IMR-90 (cell line): ENCODE data around the gene KLHL14. TPM values are rescaled to one million over a fixed set of nuclear protein-coding genes. Genes with fewer than 3 reads are reported as not detected.

ENCODE experiments used
- ATAC-seq: fragments of 200-7000 bp; cut with Tn5 transposase; 2 replicates; pipeline ENCODE4 v1.9.1; 2020; ENCODE audit warnings: low read depth, mild to moderate bottlenecking, moderate library complexity
- BruUV-seq: library from RNA; stranded (reverse); fragments of 400-500 nt; replicated peaks from 2 replicates; lab custom pipeline; 2021; lab: Mats Ljungman, UMichigan
- CTCF ChIA-PET: fragments of 300-600 bp; formaldehyde crosslinking; extraction: SDS; loops from one replicate; lab custom pipeline; 2021; ENCODE audit warnings: antibody characterized with exemption; lab: Yijun Ruan, JAX
- POLR2A ChIA-PET: fragments of 300-600 bp; sonication (Branson Sonifier 250); formaldehyde crosslinking; loops from one replicate; lab custom pipeline; 2022; ENCODE audit warnings: antibody characterized with exemption; ENCODE audit not compliant: unreplicated experiment; lab: Charles Lee
- DNase-seq: peaks from one replicate; pipeline ENCODE4 v3.0.0; 2013
- H2AFZ ChIP-seq: replicated peaks from 2 replicates; pipeline ENCODE3; 2013; ENCODE audit warnings: low read length, mild to moderate bottlenecking; ENCODE audit not compliant: poor library complexity
- H2AK5ac ChIP-seq: 2 replicates; pipeline ENCODE4 v1.6.1; 2013; ENCODE audit warnings: low read depth, low read length, inconsistent platforms
- H2AK9ac ChIP-seq: replicated peaks from 2 replicates; pipeline ENCODE3; 2013; ENCODE audit warnings: mild to moderate bottlenecking, low read depth, low read length, moderate library complexity; ENCODE audit not compliant: poor library complexity
- H2BK120ac ChIP-seq: 2 replicates; pipeline ENCODE4 v1.6.1; 2013; ENCODE audit warnings: low read depth, low read length, inconsistent platforms
- H2BK15ac ChIP-seq: 3 replicates; pipeline ENCODE4 v1.6.1; 2013; ENCODE audit warnings: low read depth, low read length, inconsistent platforms
- H2BK20ac ChIP-seq: 2 replicates; pipeline ENCODE4 v1.6.1; 2013; ENCODE audit warnings: low read depth, mild to moderate bottlenecking, inconsistent platforms, low read length, moderate library complexity
- H2BK5ac ChIP-seq: 2 replicates; pipeline ENCODE4 v1.6.1; 2013; ENCODE audit warnings: mild to moderate bottlenecking, low read depth, low read length, inconsistent platforms; ENCODE audit not compliant: poor library complexity, severe bottlenecking
- H3K14ac ChIP-seq: replicated peaks from 2 replicates; pipeline ENCODE4 v1.6.1; 2013; ENCODE audit warnings: low read depth, low read length, inconsistent platforms
- H3K18ac ChIP-seq: 2 replicates; pipeline ENCODE4 v1.6.1; 2013; ENCODE audit warnings: low read depth, low read length, control low read depth
- H3K23ac ChIP-seq: 2 replicates; pipeline ENCODE4 v1.6.1; 2013; ENCODE audit warnings: low read depth, low read length, inconsistent platforms
- H3K27ac ChIP-seq: 2 replicates; pipeline ENCODE4 v1.5.1; 2013; ENCODE audit warnings: mild to moderate bottlenecking, control low read depth, low read length; ENCODE audit not compliant: insufficient read depth
- H3K27me3 ChIP-seq: 2 replicates; pipeline ENCODE4 v1.6.1; 2013; ENCODE audit warnings: low read length; ENCODE audit not compliant: control insufficient read depth, insufficient read depth
- H3K36me3 ChIP-seq: 2 replicates; pipeline ENCODE4 v1.6.1; 2013; ENCODE audit warnings: low read length, mixed read lengths; ENCODE audit not compliant: control insufficient read depth, insufficient read depth
- H3K4ac ChIP-seq: 2 replicates; pipeline ENCODE4 v1.6.1; 2013; ENCODE audit warnings: low read depth, low read length, inconsistent platforms
- H3K4me1 ChIP-seq: 2 replicates; pipeline ENCODE4 v1.6.1; 2013; ENCODE audit warnings: low read length, mixed read lengths; ENCODE audit not compliant: control insufficient read depth, insufficient read depth
- H3K4me2 ChIP-seq: 2 replicates; pipeline ENCODE4 v1.6.1; 2013; ENCODE audit warnings: low read depth, mild to moderate bottlenecking, control low read depth, low read length, moderate library complexity
- H3K4me3 ChIP-seq: 2 replicates; pipeline ENCODE4 v1.5.1; 2013; ENCODE audit warnings: low read depth, mild to moderate bottlenecking, control low read depth, low read length, moderate library complexity; ENCODE audit not compliant: insufficient read depth
- H3K56ac ChIP-seq: 2 replicates; pipeline ENCODE4 v1.6.1; 2013; ENCODE audit warnings: low read length, inconsistent platforms; ENCODE audit not compliant: insufficient read depth; ENCODE audit errors: extremely low read depth
- H3K79me1 ChIP-seq, 2 experiments: 2 replicates each; pipeline ENCODE4 v1.6.1; 2013; ENCODE audit warnings: low read length in 2 of 2, inconsistent platforms in 1 of 2, low read depth in 1 of 2
- H3K9ac ChIP-seq: 2 replicates; pipeline ENCODE4 v1.6.1; 2013; ENCODE audit warnings: low read depth, low read length, control low read depth
- H3K9me1 ChIP-seq: 2 replicates; pipeline ENCODE4 v1.6.1; 2013; ENCODE audit warnings: low read length, inconsistent platforms; ENCODE audit not compliant: insufficient read depth
- H3K9me3 ChIP-seq: 2 replicates; pipeline ENCODE4 v1.6.1; 2013; ENCODE audit warnings: low read length; ENCODE audit not compliant: control insufficient read depth, insufficient read depth
- H4K20me1 ChIP-seq: 2 replicates; pipeline ENCODE4 v1.6.1; 2013; ENCODE audit warnings: low read length, inconsistent platforms; ENCODE audit not compliant: insufficient read depth
- H4K5ac ChIP-seq: 2 replicates; pipeline ENCODE4 v1.6.1; 2013; ENCODE audit warnings: mild to moderate bottlenecking, low read depth, low read length, control low read depth
- H4K8ac ChIP-seq, 2 experiments: 2 replicates each; pipeline ENCODE4 v1.6.1; 2013; ENCODE audit warnings: low read depth in 2 of 2, low read length in 2 of 2, control low read depth in 1 of 2, inconsistent platforms in 1 of 2
- H4K91ac ChIP-seq: 2 replicates; pipeline ENCODE4 v1.6.1; 2013; ENCODE audit warnings: low read depth, low read length, inconsistent platforms; ENCODE audit not compliant: insufficient read depth
- BHLHE40 ChIP-seq: fragments of 150-350 bp; IDR thresholded peaks from 2 replicates; pipeline ENCODE4 v1.6.1; 2016; ENCODE audit warnings: mild to moderate bottlenecking, low read depth, low read length
- CEBPB ChIP-seq: IDR thresholded peaks from 2 replicates; pipeline ENCODE4 v1.6.1; 2012; ENCODE audit warnings: low read depth, low read length, improper control_type of control experiment
- CHD1 ChIP-seq: IDR thresholded peaks from 2 replicates; pipeline ENCODE4 v1.6.1; 2012; ENCODE audit warnings: low read depth, low read length, improper control_type of control experiment
- CTCF ChIP-seq: conservative IDR thresholded peaks from 2 replicates; pipeline ENCODE4 v1.5.1; 2012; ENCODE audit warnings: mild to moderate bottlenecking, low read depth, low read length, improper control_type of control experiment
- ELK1 ChIP-seq: fragments of 150-350 bp; IDR thresholded peaks from 2 replicates; pipeline ENCODE4 v1.6.1; 2016; ENCODE audit warnings: low read depth, mild to moderate bottlenecking, low read length, moderate library complexity, borderline replicate concordance
- FOS ChIP-seq: fragments of 150-350 bp; IDR thresholded peaks from 2 replicates; pipeline ENCODE4 v1.6.1; 2016; ENCODE audit warnings: low read depth, low read length
- MAFK ChIP-seq: IDR thresholded peaks from 2 replicates; pipeline ENCODE4 v1.6.1; 2012; ENCODE audit warnings: low read depth, low read length, improper control_type of control experiment
- MAZ ChIP-seq: IDR thresholded peaks from 2 replicates; pipeline ENCODE4 v1.6.1; 2012; ENCODE audit warnings: low read depth, mild to moderate bottlenecking, low read length, improper control_type of control experiment, moderate library complexity, borderline replicate concordance
- MXI1 ChIP-seq: IDR thresholded peaks from 2 replicates; pipeline ENCODE4 v1.6.1; 2012; ENCODE audit warnings: low read depth, mild to moderate bottlenecking, low read length, moderate library complexity, borderline replicate concordance
- NFE2L2 ChIP-seq: fragments of 150-350 bp; IDR thresholded peaks from 2 replicates; pipeline ENCODE4 v1.6.1; 2016; ENCODE audit warnings: low read depth, mild to moderate bottlenecking, low read length
- POLR2A ChIP-seq: IDR thresholded peaks from 2 replicates; pipeline ENCODE4 v1.6.1; 2012; ENCODE audit warnings: mild to moderate bottlenecking, low read depth, low read length
- RAD21 ChIP-seq: IDR thresholded peaks from 2 replicates; pipeline ENCODE4 v1.6.1; 2012; ENCODE audit warnings: low read length, improper control_type of control experiment
- RCOR1 ChIP-seq: IDR thresholded peaks from 2 replicates; pipeline ENCODE4 v1.6.1; 2012; ENCODE audit warnings: mild to moderate bottlenecking, low read length, improper control_type of control experiment; ENCODE audit not compliant: insufficient replicate concordance
- SMC3 ChIP-seq: fragments of 150-350 bp; IDR thresholded peaks from 2 replicates; pipeline ENCODE4 v1.6.1; 2016; ENCODE audit warnings: low read depth, mild to moderate bottlenecking, antibody characterized with exemption, low read length, moderate library complexity
- USF2 ChIP-seq: fragments of 150-350 bp; IDR thresholded peaks from 2 replicates; pipeline ENCODE4 v1.6.1; 2017; ENCODE audit warnings: mild to moderate bottlenecking, antibody characterized with exemption, low read length, low read depth
- WGBS, 2 experiments: methylation state at CpG; one replicate each; pipeline versions ENCODE4 v1.1.5 to v1.1.7; 2013; ENCODE audit warnings: missing lambda C conversion rate in 2 of 2; ENCODE audit not compliant: insufficient read length in 1 of 2; ENCODE audit errors: extremely low coverage in 2 of 2; 5-methylcytosine and 5-hydroxymethylcytosine counted together
- dilution Hi-C: fragments of 300-500 bp; cut with HindIII; formaldehyde crosslinking; loops from one replicate; pipeline ENCODE4 v1.14.3; 2018; ENCODE audit warnings: low sequenced_read_pairs; ENCODE audit not compliant: unreplicated experiment
- in situ Hi-C: fragments of 300-500 bp; cut with MboI; formaldehyde crosslinking; loops from 3 replicates; pipeline ENCODE4 v1.14.3; 2019; ENCODE audit warnings: low sequenced_read_pairs, inconsistent platforms, mixed read lengths
- intact Hi-C: fragments of 100-400 bp; cut with micrococcal nuclease; formaldehyde crosslinking; loops from 2 replicates; pipeline ENCODE4 v1.10.0; 2022
- polyA plus RNA-seq, 3 experiments: library from polyadenylated mRNA; depleted of rRNA; stranded (reverse); fragments of >200 nt; gene quantifications; 2 replicates each; pipeline ENCODE4 v1.2.3, GENCODE V29; 2012; ENCODE audit warnings: low replicate concordance in 1 of 3
- total RNA-seq: library from RNA; depleted of rRNA; stranded (reverse); fragments of >200 nt; gene quantifications from 2 replicates; pipeline ENCODE4 v1.2.3, GENCODE V29; 2012

Gene KLHL14
- total and polyA plus RNA-seq, 2 of the 4 experiments (the other 2 are of a cell fraction) = not detected

GRCh38 chr18:32684940-32685339 lies 87.9 kb downstream of the KLHL14 start:
- no peak overlapping the region for H3K4me3 ChIP-seq
- no peaks in the 10 kb centered on the region for H4K20me1 ChIP-seq
- H2AK9ac ChIP-seq = no peak overlapping the region
- no peak overlapping the region for H3K27ac ChIP-seq
- dilution Hi-C loops = no loop called here
- in situ Hi-C loops = no loop called here
- no peaks in the 10 kb centered on the region for H3K9me3 ChIP-seq
- no peak overlapping the region for H2BK20ac ChIP-seq
- no peak overlapping the region for H2AK5ac ChIP-seq
- no peak overlapping the region for H3K4ac ChIP-seq
- H3K9me1 ChIP-seq = no peaks in the 10 kb centered on the region
- no peak overlapping the region for H4K8ac ChIP-seq
- no peak overlapping the region for H3K56ac ChIP-seq
- H2BK120ac ChIP-seq = no peak overlapping the region
- H3K4me1 ChIP-seq = no peaks in the 10 kb centered on the region
- intact Hi-C loops = no loop called here
- no peak overlapping the region for H3K4me2 ChIP-seq
- no peaks in the 10 kb centered on the region for H3K36me3 ChIP-seq
- H3K79me1 ChIP-seq = no peaks in the 10 kb centered on the region
- DNase-seq (no peak), ATAC-seq (no peak)
- H3K14ac ChIP-seq = no peak overlapping the region
- POLR2A ChIA-PET = no interaction called here
- H2AFZ ChIP-seq = no peak overlapping the region
- 33% methylated on average over 4 of the region's 8 CpGs; no CpG with 5 or more reads in 1 of the 2 experiments for WGBS, 2 experiments
- no peak overlapping the region for H2BK15ac ChIP-seq
- H3K9ac ChIP-seq = no peak overlapping the region
- no peak overlapping the region for H3K23ac ChIP-seq
- CTCF ChIA-PET = no interaction called here
- no peak overlapping the region for H4K91ac ChIP-seq
- no peak overlapping the region for H2BK5ac ChIP-seq
- BruUV-seq = no TSS peak
- no peak overlapping the region for H4K5ac ChIP-seq
- no peak overlapping the region for H3K18ac ChIP-seq
- TF ChIP-seq MXI1 (no peak), ELK1 (no peak), USF2 (no peak), CHD1 (no peak), CTCF (no peak), FOS (no peak), MAZ (no peak), RCOR1 (no peak), BHLHE40 (no peak), POLR2A (no peak), MAFK (no peak), CEBPB (no peak), SMC3 (no peak), RAD21 (no peak), NFE2L2 (no peak)
- H3K27me3 ChIP-seq = no peaks in the 10 kb centered on the region
